ENCODE measurements around the gene GNG3. TPM values are rescaled to one million over a fixed set of nuclear protein-coding genes. Genes with fewer than 3 reads are reported as not detected.

The GNG3 gene
- total RNA-seq, 4 donors from 2014 or later = 0.65 to 1.5 (median 1.0) TPM

DNA sequence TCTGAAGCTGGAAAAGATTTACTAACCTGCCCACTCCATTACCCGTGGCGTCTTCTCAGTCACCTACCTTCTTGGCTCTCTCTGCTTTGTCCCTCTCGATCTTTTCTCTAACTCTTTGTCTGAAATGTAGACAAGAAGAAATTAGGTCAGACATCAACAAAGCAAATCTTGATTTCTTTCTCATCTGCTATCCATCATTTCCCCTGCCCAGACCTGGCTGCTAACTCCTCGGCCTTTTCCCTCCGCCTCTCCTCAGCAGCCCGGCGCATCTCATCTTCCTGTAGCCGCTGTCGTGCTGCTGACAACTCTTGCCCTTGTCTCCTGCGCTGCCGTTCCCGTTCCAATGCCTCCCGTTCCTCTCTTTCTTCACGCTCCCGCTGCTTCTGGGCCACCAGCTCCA is 29.8 kb upstream of the GNG3 start:
- Histone ChIP-seq H3K4me1 (peaks cover 31 to 59% (median 48%) of the 10 kb centered on the region in 4 donors), H3K4me3 (peak overlapping the region; percentile 85 to 99 (median 90)), H3K27ac (replicated peaks in 1 of 4) (peak overlapping the region in 3 of 4 donors; percentile 92 to 96 (median 94)), H3K9me3 (no peaks in the 10 kb centered on the region), H3K36me3 (peaks cover 20 to 48% (median 45%) of the 10 kb centered on the region in 4 donors), H3K27me3 (no peaks in the 10 kb centered on the region)
- WGBS = 85% methylated on average over 15 of the region's 15 CpGs
- DNase-seq (ENCODE audit: extremely low spot score) = no peak
- intact Hi-C loops (cut with DNase I) = no loop called here
- no peak for TF ChIP-seq POLR2A (IDR thresholded peaks at IDR 0.05; ENCODE audit: low read depth)
- TF ChIP-seq, protein P1, sequence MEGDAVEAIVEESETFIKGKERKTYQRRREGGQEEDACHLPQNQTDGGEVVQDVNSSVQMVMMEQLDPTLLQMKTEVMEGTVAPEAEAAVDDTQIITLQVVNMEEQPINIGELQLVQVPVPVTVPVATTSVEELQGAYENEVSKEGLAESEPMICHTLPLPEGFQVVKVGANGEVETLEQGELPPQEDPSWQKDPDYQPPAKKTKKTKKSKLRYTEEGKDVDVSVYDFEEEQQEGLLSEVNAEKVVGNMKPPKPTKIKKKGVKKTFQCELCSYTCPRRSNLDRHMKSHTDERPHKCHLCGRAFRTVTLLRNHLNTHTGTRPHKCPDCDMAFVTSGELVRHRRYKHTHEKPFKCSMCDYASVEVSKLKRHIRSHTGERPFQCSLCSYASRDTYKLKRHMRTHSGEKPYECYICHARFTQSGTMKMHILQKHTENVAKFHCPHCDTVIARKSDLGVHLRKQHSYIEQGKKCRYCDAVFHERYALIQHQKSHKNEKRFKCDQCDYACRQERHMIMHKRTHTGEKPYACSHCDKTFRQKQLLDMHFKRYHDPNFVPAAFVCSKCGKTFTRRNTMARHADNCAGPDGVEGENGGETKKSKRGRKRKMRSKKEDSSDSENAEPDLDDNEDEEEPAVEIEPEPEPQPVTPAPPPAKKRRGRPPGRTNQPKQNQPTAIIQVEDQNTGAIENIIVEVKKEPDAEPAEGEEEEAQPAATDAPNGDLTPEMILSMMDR (IDR thresholded peaks at IDR 0.05) = no peak
- TF ChIP-seq EP300 (IDR thresholded peaks at IDR 0.05) = no peak
- TF ChIP-seq POLR2AphosphoS5 (IDR thresholded peaks at IDR 0.05) = no peak

DNA sequence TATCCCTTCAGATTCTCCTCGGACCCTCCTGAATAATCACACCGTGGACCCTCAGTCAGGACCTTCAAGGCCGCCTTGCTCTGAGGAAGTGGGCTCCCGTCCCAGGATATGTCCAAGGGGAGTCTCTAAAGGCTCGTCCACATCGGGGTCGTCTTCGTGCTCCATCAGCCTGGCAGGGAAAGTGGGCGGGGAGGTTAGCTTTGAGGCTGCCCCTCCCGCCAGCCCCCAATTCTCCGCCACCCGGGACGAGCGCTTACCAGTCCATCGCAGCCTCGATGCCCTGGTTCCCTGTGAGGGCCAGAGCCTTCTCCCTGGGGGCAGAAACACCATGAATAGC is 29.1 kb upstream of the GNG3 start:
- H3K4me3 ChIP-seq = peak overlapping the region; percentile 85 to 99 (median 90)
- H3K36me3 ChIP-seq = peaks cover 20 to 45% (median 43%) of the 10 kb centered on the region in 4 donors
- intact Hi-C loops (cut with DNase I) = no loop called here
- H3K27me3 ChIP-seq = no peaks in the 10 kb centered on the region
- whole genome bisulfite sequencing = 8% methylated on average over 4 of the region's 16 CpGs
- H3K27ac ChIP-seq (replicated peaks in 1 of 4) = peak overlapping the region; percentile 85 to 96 (median 93)
- DNase-seq (ENCODE audit: extremely low spot score) = no peak
- peaks cover 26 to 53% (median 41%) of the 10 kb centered on the region in 4 donors for H3K4me1 ChIP-seq
- no peaks in the 10 kb centered on the region for H3K9me3 ChIP-seq
- TF ChIP-seq POLR2A (IDR thresholded peaks at IDR 0.05; ENCODE audit: low read depth) (no peak), POLR2AphosphoS5 (IDR thresholded peaks at IDR 0.05) (no peak), EP300 (IDR thresholded peaks at IDR 0.05) (no peak)

DNA sequence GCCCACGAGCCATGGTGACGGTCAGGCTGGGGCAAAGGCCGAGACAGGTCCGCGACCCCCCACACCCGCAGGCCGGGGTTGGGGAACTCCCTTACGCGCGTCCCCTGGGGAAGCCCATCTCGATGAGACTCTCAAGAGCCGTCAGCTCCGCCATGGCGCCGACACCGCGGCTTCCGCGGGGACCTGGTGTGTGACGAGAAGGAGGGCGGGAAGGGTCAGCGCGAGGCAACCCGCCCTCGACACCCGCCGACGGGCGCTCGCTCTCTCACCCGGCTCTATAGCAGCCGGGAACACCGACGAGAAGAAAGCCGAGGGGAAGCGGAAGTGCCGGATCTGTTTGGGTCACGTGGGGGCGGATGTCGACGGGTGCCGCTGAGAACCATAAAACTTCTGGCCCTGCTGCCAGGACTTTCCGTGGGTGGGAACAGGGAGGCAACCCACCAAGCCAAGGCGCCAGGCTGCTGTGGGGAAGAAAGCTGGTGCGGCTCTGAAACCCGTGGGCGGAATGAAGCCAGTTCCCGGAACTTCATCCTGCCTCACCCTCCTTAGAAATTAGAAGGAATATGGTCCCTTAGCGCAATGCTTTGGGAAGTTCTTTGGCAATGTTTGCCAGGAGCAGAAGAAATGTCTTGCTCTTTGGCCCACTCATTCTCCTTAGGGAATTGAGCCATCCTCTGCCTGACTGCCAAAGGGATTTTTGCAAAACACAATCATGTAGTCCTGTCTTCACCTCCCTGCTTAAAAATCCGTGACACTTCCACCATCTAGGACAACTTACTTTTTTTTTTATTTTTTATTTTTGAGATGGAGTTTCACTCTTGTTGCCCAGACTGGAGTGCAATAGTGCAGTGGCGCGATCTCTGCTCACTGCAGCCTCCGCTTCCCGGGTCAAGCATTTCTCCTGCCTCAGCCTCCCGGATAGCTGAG is 28.4 kb upstream of the GNG3 start, which contains the start of gene UBXN1:
Gene UBXN1 (minus strand): TSS at position 304 of the 927 bp plus-strand sequence. CDS start 150 bp downstream, at position 154.
- H3K9me3 ChIP-seq = no peaks in the 10 kb centered on the region
- WGBS = 25% methylated on average over 14 of the region's 55 CpGs
- TF ChIP-seq POLR2A (IDR thresholded peaks at IDR 0.05; ENCODE audit: low read depth) = peak; percentile 62
- TF ChIP-seq, protein P1 (IDR thresholded peaks at IDR 0.05) = no peak
- TF ChIP-seq POLR2AphosphoS5 (IDR thresholded peaks at IDR 0.05) = peak; percentile 90 to 92
- TF ChIP-seq EP300 (IDR thresholded peaks at IDR 0.05) = no peak
- peaks cover 26 to 46% (median 38%) of the 10 kb centered on the region in 4 donors for H3K4me1 ChIP-seq
- H3K27ac ChIP-seq (replicated peaks in 1 of 4) = peak within 1 kb of the TSS; percentile 85 to 96 (median 93)
- intact Hi-C loops (cut with DNase I) = no loop called here
- H3K36me3 ChIP-seq = peaks cover 20 to 38% (median 37%) of the 10 kb centered on the region in 4 donors
- peak; percentile 98 for DNase-seq (ENCODE audit: extremely low spot score)
- H3K27me3 ChIP-seq = no peaks in the 10 kb centered on the region
- H3K4me3 ChIP-seq = peak within 1 kb of the TSS; percentile 85 to 99 (median 90)

DNA sequence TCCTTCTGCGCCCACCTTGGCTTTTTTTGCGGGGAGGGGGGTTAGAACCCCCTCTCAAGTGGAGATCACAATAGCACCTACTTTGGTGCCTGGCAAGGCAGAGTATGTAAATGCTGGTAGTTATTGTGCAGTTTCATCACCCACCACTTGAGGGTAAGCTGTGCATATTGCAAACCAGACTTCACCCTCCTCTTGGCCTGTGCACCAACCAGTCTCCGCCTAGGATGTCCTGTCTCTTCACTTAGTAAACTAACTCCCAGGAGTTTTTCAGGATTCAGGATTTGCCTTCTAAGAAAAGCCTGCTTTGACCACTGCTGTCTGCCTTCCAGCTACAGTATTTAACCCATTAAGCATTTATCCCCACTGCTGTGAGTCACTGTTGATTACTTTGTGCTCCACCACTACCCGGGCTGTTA is 26.6 kb upstream of the GNG3 start:
- 45% methylated on average over 4 of the region's 4 CpGs for WGBS
- peaks cover 17 to 24% (median 22%) of the 10 kb centered on the region in 4 donors for H3K36me3 ChIP-seq
- no peak for DNase-seq (ENCODE audit: extremely low spot score)
- intact Hi-C loops (cut with DNase I) = no loop called here
- H3K9me3 ChIP-seq = no peaks in the 10 kb centered on the region
- H3K27me3 ChIP-seq = no peaks in the 10 kb centered on the region
- H3K27ac ChIP-seq (replicated peaks in 1 of 4) = peak overlapping the region; percentile 31 to 94 (median 88)
- no peak for TF ChIP-seq POLR2AphosphoS5 (IDR thresholded peaks at IDR 0.05)
- TF ChIP-seq, protein P1 (IDR thresholded peaks at IDR 0.05) = peak; percentile 24 to 52 (median 39)
- H3K4me1 ChIP-seq = peaks cover 26 to 45% (median 38%) of the 10 kb centered on the region in 4 donors
- H3K4me3 ChIP-seq = no peak overlapping the region

DNA sequence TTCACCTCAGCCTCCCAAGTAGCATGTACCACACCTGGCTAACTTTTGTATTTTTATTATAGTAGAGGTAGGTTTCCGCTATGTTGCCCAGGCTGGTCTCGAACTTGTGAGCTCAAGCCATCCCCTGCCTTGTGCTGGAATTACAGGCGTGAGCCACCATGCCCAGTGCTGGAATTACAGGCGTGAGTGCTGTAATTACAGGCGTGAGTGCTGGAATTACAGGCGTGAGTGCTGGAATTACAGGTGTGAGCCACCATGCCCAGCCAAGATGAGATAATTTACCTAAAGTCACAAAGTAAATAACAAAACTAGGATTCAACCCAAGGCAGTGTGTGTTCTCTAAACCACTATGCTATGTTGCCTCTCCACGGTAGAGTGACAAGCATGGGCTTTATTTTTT is 25.0 kb upstream of the GNG3 start:
- Histone ChIP-seq H3K4me1 (peaks cover 23 to 37% (median 31%) of the 10 kb centered on the region in 4 donors), H3K9me3 (no peaks in the 10 kb centered on the region), H3K4me3 (no peak overlapping the region), H3K36me3 (peaks cover 4 to 8% (median 5%) of the 10 kb centered on the region in 4 donors), H3K27ac (replicated peaks in 1 of 4) (no peak overlapping the region), H3K27me3 (peaks cover under 1 to 8% (median 1%) of the 10 kb centered on the region in 4 donors)
- TF ChIP-seq, protein P1 (IDR thresholded peaks at IDR 0.05) = no peak
- no peak for TF ChIP-seq EP300 (IDR thresholded peaks at IDR 0.05)
- no peak for TF ChIP-seq POLR2AphosphoS5 (IDR thresholded peaks at IDR 0.05)
- no peak for TF ChIP-seq POLR2A (IDR thresholded peaks at IDR 0.05; ENCODE audit: low read depth)
- DNase-seq (ENCODE audit: extremely low spot score) = no peak
- intact Hi-C loops (cut with DNase I) = no loop called here
- 96% methylated on average over 7 of the region's 7 CpGs for WGBS
